Esophagus squamous epithelium (tissue), 4 donors: ENCODE data around the gene FBXL15.

ENCODE experiments used
- CTCF ChIP-seq, 6 experiments: fragments of 450-650 bp in 4 of 6; fragments of 200-600 bp in 2 of 6; sonication (generic) in 2 of 6; IDR thresholded peaks; one replicate each; pipeline ENCODE4 v1.5.1; 2016 to 2019; ENCODE audit warnings: antibody characterized with exemption in 6 of 6, mild to moderate bottlenecking in 4 of 6, moderate library complexity in 4 of 6
- POLR2A ChIP-seq, 4 donors: fragments of 450-650 bp; IDR thresholded peaks; one replicate each; pipeline ENCODE4 v1.6.1; 2017; ENCODE audit warnings: antibody characterized with exemption in 4 of 4, mild to moderate bottlenecking in 4 of 4, moderate library complexity in 3 of 4

DNA sequence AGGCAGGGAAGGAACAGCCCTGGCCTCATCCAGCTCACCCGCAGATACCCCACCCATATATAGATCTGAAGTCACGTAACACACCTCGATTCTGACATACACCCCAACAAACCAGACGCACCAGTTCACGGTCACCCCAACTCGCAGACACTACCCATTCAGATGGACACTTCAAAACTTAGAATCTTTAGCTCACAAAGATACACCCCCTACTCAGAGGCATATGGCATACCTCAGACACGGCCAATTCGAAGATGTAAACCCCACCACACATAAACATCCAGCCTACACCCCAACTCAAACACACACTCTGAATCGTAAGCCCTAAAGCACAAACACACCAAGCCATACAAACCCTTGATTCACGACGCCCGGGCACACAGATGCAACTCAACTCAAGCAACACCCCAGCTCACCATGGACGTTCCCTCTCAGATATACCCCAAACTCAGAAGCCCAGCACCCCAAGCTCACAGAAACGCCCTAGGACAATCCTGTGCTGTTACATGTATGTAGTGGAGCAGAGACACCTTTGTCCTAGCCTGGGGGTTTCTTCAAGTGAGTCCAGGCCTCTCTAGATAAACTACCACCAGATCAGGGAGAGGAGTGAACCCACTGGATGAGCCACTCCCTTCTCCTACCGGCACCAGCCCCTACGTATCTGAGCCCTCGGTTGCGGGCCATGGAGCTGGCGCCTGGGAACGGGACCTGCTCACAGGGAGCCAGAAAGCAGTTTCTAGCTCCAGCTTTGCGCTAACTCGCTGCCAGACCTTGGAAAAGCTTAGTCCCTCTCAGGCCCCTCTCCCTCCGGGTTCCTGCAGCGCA lies 10.8 kb upstream of the FBXL15 start:
- TF ChIP-seq CTCF (IDR thresholded peaks at IDR 0.05) (no peak), POLR2A (IDR thresholded peaks at IDR 0.05) (no peak)
